NCI-H510A treated with DMSO at 0.1 percent for 48 hours (cell line): ENCODE measurements around the gene EBI3.
"Not testable (repeated sequence)": the region's sequence is repeated elsewhere in the genome, so short reads cannot be mapped to it uniquely, and the experiment has no call there.

ENCODE experiments used
- DNase-seq: peaks from one replicate; lab custom pipeline; 2025; lab: John Stamatoyannopoulos, UW

EBI3 gene

DNA sequence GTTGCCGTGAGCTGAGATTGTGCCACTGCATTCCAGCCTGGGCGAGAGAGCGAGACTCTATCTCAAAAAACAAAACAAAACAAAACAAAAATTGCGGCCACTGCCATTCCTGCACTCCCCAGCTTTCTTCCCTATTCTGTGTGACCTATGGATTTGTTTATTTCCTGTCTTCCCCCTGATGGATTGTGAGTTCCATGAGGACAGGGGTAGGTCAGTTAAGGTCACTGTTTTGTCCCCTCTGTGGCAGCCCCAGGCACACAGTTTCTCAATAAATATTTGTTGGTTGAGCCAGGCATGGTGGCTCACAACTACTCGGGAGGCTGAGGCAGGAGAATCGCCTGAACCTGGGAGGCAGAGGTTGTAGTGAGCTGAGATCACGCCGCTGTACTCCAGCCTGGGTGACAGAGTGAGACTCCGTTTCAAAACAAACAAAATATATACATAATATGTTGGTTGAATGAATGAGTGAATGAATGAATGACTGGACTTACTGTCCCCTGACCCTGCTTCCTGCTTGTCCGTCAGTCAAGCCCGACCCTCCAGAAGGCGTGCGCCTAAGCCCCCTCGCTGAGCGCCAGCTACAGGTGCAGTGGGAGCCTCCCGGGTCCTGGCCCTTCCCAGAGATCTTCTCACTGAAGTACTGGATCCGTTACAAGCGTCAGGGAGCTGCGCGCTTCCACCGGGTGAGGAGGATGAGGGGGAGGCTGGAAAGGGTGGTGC, 5.0 kb downstream of the EBI3 start:
- DNase-seq: no peak

GRCh38 chr19:4234862-4235201, 5.5 kb downstream of the EBI3 start:
- peak; percentile 62 for DNase-seq

DNA sequence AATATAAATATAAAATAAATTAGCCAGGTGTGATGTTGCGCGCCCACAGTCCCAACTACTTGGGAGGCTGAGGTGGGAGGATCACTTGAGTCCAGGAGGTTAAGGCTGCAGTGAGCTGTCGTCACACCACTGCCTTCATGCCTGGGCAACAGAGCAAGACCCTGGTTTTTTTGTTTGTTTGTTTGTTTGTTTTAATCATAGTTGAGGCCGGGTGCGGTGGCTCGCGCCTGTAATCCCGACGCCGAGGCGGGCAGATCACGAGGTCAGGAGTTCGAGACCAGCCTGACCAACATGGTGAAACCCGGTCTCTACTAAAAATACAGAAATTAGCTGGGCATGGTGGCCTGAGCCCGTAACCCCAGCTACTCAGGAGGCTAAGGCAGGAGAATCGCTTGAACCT, 8.2 kb downstream of the EBI3 start:
- not testable (repeated sequence) for DNase-seq

GRCh38 chr19:4238831-4239230, 9.5 kb downstream of the EBI3 start:
- DNase-seq: no peak

DNA sequence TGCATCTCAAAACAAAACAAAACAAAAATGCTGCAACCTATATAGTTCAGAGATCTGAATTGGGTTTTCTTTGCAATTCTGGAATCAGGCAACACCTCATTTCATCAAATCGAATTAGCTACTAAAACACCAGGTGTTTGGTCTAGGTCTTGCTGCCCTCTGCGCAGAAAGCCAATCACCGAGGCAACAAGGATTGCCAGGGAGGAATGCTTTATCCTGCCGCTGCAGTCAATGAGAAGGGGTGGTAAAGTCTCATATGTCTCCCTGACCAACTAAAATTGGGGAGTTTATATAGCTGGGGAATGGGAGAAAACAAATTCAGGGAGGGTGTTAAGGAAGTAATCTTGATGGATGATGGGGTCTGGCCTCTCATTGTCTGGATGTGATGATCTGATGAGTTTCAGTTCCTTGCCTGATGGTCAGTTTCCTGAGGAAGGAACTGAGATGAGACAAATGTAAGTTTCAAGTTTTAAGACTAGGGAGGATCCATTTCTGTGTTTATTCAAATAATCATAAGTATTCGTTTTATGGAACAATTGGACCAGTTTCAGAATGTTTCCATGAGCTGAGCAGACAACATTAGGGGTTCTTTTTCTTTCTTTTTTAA, 12.6 kb downstream of the EBI3 start:
- DNase-seq: no peak

GRCh38 chr19:4245938-4246337, 16.6 kb downstream of the EBI3 start:
- DNase-seq: not testable (repeated sequence)

GRCh38 chr19:4246767-4247593, 17.7 kb downstream of the EBI3 start, which contains the start of gene YJU2:
TSS of gene YJU2 (plus strand) at chr19:4247080. CDS start at chr19:4247147, 67 bp downstream.
- DNase-seq: peak; percentile 99

- DNase-seq: no peak
These were observed 27.2 kb downstream of the EBI3 start for GRCh38 chr19:4256563-4256962.

- no peak for DNase-seq
These were observed 27.7 kb downstream of the EBI3 start for GRCh38 chr19:4257025-4257424.

- no peak for DNase-seq
These were observed 28.9 kb downstream of the EBI3 start for GRCh38 chr19:4258181-4258580.

DNA sequence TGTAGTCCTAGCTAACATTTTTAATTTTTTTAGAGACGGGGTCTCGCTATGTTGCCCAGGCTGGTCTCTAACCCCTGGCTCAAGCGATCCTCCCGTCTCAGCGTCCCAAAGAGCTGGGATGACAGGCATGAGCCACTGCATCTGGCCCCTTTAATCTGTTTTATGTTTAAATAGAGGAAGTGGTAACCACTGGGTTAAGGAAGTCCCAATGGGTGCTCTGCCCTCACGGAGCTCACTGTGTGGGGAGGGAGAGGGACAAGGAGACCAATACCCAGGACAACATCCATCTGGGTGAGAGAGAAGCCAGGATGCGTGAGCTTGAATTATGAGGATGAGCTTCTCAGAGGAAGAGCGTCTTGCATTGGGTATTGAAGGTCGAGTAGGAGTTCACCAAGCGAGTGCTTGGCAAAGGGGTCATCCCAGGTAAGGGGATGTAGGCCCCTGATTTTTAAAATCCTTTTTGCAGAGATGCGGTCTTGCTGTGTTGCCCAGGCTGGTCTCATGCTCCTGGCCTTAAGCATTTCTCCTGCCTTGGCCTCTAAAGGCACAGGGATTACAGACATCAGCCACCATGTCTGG, 31.4 kb downstream of the EBI3 start:
- no peak for DNase-seq

- no peak for DNase-seq
These were observed 35.5 kb downstream of the EBI3 start for GRCh38 chr19:4264812-4265211.

- DNase-seq: no peak
These were observed 37.1 kb downstream of the EBI3 start for GRCh38 chr19:4266253-4267000.

DNA sequence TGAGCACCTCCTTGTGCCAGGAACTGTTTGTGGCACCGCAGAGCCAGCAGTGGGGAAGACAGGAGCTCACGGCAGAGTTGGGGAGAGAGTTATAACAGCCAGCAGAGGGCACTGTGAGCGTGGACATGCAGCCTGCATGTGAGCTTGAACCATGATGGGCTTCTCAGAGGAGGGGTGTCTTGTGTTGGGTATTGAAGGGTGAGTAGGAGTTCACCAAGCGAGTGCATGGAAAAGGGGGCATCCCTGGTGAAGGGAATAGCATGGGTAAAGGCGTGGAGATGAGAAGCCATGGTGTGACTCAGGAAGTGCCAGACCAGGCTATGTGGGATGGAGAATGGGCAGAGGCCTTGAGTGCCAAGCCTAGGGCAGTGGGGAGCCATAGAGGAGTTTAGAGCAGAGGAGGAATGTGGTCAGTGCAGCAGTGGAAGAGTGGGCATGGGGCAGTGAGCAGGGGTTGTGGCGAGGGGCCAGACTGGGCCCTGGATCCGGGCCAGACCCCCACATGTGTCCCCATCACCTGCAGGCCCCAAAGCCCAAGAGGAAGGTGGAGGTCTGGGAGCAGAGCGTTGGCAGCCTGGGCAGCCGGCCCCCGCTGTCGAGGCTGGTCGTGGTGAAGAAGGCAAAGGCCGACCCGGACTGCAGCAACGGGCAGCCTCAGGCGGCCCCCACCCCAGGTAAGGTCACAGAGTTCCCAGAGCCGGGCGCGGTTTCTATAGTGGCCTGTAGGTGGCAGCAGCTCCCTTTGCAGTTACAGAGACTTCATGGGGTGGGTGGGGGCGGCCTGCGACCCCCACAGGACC, 38.0 kb downstream of the EBI3 start:
- peak; percentile 56 for DNase-seq

DNA sequence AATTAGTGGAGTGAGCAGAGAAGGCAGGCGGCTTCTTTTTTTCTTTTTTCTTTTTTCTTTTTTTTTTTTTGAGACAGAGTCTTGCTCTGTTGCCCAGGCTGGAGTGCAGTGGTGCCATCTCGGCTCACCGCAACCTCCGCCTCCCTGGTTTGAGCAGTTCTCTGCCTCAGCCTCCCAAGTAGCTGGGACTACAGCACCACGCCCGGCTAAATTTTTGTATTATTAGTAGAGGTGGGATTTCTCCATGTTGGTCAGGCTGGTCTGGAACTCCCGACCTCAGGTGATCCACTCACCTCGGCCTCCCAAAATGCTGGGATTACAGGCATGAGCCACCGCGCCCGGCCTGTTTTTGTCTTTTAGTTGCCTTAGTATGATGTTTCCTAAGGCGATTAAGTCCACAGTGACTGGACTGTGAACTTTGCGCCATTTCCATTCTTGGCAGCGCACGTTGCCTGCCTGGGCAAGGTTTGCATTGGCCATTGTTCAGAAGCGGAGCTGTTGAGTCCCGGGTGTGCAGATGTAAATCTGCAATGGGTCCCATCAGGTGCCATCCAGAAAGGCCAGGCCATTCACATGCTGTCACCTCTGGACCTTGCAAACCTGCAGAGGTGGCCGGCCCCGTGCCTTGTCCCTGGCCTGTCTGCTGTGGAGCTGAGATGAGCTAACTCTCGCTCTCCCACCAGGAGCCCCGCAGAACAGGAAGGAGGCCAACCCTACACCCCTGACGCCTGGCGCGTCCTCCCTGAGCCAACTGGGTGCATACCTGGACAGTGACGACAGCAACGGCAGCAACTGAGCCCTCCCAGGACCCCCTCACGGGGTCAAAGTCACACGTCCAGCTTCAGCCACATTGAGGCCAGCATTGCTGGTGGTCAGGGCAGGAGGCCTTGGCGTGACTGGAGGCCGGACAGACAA, 38.8 kb downstream of the EBI3 start:
- DNase-seq: no peak

- DNase-seq: no peak
These were observed 39.6 kb downstream of the EBI3 start for GRCh38 chr19:4268816-4269430.

DNA sequence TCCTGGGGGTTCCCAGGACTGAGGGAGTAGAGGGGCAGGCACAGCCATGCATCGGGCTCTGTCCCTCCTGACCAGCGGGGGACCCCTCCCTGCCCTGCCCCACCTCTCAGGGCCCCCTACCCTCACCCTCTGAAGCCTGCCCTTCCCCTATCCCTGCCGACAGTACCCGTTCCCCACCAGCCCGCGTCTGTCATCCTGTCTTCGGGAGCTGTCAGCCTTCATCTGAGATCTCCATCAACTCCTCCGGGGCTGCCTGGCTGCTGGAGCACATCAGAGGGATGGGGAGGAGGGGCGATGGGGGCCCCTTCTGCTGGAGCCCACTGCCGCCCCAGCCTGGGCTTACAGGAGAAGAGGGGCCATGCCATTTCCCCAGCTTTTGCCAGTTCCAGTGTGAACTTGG, 43.6 kb downstream of the EBI3 start:
- DNase-seq: no peak

GRCh38 chr19:4274321-4274686, 45.0 kb downstream of the EBI3 start:
- not testable (repeated sequence) for DNase-seq

- DNase-seq: no peak
These were observed 47.9 kb downstream of the EBI3 start for GRCh38 chr19:4277191-4277696.
